ENCODE data around the gene HPGDS.

DNA sequence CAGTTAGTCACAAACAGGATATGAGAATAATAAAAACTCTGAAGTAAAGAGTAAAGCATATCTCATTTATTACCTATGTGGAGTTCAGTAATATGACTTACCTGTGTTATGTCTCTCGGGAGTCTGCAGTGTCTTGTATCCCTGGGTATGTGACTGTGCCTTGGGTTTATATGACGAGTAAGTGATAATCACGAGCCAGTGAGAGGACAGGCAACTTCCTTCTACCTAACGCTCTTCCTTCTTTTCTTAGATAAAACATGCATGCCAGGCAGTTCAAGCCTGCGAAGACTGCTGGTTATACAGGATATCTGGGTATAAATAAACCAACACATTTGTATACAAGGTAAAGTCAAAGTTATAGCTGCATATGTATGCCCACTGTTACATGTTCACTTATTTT lies at the start of gene HPGDS:
- TF ChIP-seq, protein P1, sequence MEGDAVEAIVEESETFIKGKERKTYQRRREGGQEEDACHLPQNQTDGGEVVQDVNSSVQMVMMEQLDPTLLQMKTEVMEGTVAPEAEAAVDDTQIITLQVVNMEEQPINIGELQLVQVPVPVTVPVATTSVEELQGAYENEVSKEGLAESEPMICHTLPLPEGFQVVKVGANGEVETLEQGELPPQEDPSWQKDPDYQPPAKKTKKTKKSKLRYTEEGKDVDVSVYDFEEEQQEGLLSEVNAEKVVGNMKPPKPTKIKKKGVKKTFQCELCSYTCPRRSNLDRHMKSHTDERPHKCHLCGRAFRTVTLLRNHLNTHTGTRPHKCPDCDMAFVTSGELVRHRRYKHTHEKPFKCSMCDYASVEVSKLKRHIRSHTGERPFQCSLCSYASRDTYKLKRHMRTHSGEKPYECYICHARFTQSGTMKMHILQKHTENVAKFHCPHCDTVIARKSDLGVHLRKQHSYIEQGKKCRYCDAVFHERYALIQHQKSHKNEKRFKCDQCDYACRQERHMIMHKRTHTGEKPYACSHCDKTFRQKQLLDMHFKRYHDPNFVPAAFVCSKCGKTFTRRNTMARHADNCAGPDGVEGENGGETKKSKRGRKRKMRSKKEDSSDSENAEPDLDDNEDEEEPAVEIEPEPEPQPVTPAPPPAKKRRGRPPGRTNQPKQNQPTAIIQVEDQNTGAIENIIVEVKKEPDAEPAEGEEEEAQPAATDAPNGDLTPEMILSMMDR (conservative IDR thresholded peaks at IDR 0.05; ENCODE audit: low read depth, low read length) = no peak
- no peak for TF ChIP-seq EZH2phosphoT487 (IDR thresholded peaks at IDR 0.05; ENCODE audit: borderline replicate concordance, low read length)
- TF ChIP-seq EZH2 (IDR thresholded peaks at IDR 0.05; ENCODE audit: low read length, unreplicated experiment) = no peak
